Testis (tissue), 2 donors: ENCODE results near the gene LIME1.

Experiments used
- POLR2A ChIP-seq: fragments of 450-650 bp; IDR thresholded peaks from one replicate; pipeline ENCODE4 v1.6.1; 2017; ENCODE audit warnings: antibody characterized with exemption, mild to moderate bottlenecking, moderate library complexity
- TF ChIP-seq, protein P1 (sequence below), 3 experiments: fragments of 450-650 bp in 2 of 3; fragments of 200-600 bp in 1 of 3; sonication (generic) in 1 of 3; IDR thresholded peaks; one replicate each; pipeline ENCODE4 v1.5.1; 2016 to 2019; ENCODE audit warnings: antibody characterized with exemption in 3 of 3, mild to moderate bottlenecking in 2 of 3, moderate library complexity in 1 of 3

GRCh38 chr20:63750807-63751470 lies 14.5 kb downstream of the LIME1 start:
- TF ChIP-seq, protein P1, sequence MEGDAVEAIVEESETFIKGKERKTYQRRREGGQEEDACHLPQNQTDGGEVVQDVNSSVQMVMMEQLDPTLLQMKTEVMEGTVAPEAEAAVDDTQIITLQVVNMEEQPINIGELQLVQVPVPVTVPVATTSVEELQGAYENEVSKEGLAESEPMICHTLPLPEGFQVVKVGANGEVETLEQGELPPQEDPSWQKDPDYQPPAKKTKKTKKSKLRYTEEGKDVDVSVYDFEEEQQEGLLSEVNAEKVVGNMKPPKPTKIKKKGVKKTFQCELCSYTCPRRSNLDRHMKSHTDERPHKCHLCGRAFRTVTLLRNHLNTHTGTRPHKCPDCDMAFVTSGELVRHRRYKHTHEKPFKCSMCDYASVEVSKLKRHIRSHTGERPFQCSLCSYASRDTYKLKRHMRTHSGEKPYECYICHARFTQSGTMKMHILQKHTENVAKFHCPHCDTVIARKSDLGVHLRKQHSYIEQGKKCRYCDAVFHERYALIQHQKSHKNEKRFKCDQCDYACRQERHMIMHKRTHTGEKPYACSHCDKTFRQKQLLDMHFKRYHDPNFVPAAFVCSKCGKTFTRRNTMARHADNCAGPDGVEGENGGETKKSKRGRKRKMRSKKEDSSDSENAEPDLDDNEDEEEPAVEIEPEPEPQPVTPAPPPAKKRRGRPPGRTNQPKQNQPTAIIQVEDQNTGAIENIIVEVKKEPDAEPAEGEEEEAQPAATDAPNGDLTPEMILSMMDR (IDR thresholded peaks at IDR 0.05): no peak
- no peak for TF ChIP-seq POLR2A
